ENCODE data around the gene FAM204A.

- TF ChIP-seq CTCF (IDR thresholded peaks at IDR 0.05) (no peak), POLR2A (IDR thresholded peaks at IDR 0.05) (no peak)
Measured at GRCh38 chr10:118330295-118331076, 11.6 kb downstream of the FAM204A start.

All from testis (tissue), 2 donors.